HG03066 (cell line): ENCODE data around the gene TSFM.
"Not testable (repeated sequence)": the region's sequence is repeated elsewhere in the genome, so short reads cannot be mapped to it uniquely, and the experiment has no call there.

Experiments
- ATAC-seq: cut with Tn5 transposase; IDR thresholded peaks from one replicate; pipeline ENCODE4 v1.9.1; 2021; ENCODE audit warnings: low read depth; ENCODE audit not compliant: unreplicated experiment

Gene TSFM

DNA sequence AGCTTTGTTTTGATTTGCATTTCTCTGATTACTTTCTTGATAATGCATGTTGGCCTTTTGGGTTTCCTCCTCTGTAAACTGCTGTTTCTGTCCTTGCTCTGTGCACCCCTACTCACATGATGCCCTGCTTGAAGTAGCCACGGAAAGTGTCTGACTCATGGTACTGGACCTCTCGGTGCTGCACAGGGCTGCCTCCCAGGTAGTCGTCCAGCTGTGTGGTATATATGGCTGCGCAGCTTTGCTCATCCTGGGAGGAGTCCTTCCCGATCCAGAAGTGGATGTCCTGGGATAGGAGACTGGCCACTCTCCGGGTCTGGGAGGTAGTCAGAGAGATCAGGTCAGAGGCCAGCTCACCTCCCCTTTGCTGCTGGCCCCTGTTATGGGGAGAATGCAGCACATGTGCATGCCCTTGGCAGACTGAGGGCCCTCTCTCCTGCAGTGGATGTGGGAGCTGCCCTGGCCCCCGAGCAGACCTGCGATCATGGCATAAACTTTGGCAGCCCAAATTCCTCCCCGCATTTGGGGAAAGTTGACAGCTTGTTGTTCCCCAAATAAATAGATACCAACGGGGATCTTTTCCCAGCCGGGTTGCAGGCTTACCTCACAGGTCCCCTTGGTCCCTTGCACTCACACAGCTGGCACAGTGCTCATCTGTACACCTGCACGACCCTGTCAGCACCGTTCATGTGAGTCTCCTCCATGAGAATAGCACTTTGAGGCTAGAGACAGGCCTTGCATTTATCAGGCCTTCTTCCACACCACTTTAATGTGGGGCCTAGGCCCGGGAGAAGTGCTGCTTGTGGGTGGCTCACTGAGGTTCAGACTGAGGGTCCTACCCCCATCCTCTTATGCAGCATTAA lies 30.8 kb downstream of the TSFM start:
- ATAC-seq = no peak

DNA sequence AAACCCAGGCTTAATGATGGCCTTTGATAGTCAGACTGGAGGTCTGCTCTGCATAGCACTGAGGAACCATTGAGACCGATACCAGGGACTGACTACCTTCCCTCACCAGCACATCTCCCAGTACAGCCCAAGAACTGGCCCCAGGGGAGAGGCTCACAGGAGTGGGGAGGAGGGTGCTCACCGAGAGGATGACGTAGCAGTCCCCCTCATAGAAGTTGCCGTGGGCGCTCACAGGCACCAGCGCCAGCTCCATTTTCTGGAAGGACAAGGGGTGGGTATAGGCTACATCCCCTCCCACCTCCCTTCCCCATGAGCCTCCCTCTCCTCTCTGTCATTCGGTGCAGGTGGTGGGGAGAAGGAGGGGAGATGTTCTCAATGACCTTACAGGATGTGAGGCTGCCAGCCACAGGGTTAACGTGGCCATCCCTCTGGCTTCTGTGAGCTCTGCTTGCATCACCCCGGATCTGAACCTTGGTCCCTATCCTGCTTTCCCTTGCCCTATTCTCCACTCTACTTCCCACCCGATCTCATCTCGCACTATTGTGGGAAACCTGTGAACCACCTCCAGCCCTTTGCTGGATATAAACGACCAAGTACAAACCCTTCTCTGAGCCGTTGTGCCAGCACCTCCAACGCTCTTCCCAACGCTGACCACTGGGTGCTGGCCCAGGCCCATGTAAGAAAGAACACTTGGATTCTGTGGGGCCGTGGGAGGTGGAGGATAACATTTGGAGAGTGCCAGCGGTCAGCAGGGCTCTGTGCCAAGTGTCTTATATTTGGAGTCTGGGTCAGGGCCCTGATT lies 31.6 kb downstream of the TSFM start:
- ATAC-seq = no peak

DNA sequence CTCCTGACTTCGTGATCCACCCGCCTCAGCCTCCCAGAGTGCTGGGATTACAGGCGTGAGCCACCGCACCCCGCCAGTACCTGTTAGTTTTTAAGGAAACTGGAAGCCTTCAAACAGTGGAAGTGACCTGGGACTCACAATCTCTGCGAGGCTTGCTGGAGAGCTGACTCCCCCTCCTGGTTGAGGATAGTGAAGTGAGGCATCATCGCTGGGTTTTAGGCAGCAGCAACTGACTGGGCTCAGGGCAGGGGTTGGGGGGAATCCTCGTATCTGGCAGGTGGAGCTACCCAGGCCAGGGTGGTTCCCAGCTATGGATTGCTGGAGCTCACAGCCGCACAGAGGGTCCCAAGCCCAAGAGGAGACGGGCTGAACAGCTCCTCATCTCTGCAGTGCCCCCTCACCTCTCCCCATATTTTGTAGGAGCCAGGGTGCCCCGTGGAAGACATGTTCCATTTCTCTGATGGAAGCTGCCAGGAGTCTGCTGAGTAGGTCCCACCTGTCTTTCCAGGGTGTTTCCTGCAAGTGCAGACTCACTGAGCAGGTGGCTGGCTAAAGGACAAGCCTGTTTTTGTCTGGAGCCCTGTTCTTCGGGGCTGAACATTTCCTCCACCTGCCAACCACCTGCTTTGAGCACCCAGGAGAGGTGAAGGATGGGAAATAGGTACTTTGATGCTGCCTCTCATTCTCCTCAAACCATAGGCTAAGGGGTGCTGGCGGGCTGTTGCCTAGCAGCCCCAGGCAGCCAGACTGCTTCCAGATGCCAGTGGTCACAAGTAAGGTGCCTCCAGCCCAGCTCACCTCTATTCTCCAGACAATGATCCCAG lies 32.8 kb downstream of the TSFM start:
- no peak for ATAC-seq

DNA sequence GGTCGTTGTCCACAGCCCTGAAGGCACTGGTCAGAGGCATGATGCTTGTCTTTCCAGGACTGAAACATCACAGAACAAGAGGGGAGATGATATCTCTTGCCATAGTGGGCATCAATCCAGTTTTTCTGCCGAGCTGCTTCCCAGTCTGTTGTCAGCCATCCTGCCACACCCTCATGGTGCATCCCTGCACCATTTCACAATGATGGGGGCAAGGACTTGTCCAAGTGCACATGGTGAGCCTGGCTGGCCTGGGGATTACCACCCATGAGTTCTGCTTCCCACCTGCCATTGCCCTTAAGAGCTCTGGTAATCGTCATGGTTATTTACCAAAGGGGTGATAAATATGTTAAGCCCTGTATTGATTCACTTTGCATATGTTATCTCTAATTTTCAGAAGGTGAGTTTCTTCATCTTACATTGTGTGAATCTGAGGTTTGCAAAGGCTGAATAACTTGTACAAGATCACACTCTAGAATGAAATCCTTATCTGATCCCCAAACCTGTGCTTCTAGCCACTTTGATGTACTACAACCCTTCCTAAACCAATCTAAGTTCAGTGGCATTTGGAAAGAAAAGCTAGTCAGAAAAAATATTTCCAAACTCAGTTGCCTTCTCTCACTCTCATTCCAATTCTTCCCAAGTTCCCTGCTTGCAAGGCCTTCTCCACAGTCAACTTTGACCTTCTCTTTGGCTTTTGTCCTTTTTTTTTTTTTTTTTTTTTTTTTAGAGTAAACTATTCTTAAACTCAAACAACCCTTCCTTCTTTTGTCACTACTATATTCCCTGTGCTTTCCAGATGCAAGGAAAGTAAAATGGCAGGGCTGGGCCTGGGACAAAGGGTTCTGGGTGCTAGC lies 33.6 kb downstream of the TSFM start:
- ATAC-seq = no peak

DNA sequence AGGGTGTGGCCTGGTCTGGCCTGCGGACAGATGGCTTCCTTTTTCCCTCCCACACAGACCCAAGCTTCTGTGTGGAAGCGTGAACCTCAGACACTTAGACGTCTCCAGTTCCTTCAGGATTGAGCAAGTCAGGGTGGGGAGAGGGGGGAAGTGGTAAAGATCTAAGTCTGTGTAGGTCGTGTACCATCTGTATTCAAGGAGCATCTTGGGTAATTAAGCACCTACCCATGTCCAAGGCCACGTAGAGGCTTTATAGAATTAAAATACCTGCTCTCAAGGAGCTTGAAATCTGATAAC lies 34.2 kb downstream of the TSFM start:
- no peak for ATAC-seq

DNA sequence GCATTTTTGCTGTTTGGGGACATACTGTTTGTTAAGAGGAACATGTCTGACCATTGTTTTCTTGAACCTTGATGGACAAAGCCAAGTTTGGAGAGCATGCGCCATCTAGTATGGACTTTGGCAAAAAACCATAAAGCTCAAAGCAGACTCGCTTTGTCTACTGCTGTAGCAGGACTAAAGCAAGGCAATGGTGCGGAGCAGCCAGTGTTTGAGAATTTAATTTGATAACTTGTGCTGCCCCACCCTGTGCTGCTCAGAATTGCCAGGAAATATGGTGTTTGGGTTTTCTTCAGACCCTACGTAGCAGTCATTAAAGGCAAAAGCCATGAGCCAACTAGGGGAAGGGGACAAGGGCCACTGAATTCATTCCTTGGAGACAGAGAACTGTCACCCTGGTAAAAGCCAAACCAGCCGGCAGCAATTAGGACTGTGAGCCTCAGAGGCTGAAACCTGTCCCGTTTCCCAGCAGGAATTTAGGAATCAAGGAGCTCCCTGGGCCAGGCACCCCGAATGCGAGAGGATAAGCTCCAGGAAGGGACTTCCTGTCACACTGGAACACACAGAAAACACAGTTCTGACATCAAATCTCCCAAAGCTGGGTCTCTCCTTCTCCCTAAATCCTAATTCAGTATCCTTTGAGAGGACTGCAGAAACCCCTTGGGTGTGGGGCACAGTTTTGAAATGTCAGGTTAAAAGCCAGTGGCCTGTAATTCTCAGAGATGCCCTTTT lies 34.8 kb downstream of the TSFM start:
- no peak for ATAC-seq

DNA sequence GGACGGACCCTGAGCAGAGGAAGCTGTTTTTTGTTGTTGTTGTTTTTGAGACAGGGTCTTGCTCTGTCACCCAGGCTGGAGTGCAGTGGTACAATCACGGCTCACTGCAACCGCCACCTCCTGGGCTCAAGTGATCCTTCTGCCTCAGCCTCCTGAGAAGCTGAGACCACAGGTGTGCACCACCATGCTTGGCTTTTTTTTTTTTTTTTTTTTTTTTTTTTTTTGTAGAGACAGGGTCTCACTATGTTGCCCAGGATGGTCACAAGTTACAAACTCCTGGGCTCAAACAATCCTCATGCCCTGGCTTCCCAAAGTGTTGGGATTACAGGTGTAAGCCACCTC lies 35.4 kb downstream of the TSFM start:
- not testable (repeated sequence) for ATAC-seq

DNA sequence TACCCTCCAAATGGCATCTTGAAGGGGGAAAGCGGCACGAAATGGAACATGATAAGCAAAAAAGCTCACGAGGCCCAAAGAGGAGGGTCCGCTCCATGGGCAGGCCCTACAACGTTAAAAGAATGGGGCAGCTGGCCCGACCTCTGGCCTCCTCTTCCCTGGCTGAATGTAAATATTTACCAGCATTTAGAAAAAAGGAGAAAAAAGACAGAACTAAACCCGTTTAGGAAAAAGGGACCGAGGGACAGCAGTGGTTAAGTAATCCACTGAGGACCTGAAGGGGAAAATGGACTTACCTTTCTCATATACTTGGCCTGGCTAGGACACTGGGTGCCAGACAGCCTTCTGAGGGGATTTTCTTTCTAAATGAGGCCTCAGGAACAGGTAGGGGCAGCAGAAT lies 37.5 kb downstream of the TSFM start:
- ATAC-seq = not testable (repeated sequence)

DNA sequence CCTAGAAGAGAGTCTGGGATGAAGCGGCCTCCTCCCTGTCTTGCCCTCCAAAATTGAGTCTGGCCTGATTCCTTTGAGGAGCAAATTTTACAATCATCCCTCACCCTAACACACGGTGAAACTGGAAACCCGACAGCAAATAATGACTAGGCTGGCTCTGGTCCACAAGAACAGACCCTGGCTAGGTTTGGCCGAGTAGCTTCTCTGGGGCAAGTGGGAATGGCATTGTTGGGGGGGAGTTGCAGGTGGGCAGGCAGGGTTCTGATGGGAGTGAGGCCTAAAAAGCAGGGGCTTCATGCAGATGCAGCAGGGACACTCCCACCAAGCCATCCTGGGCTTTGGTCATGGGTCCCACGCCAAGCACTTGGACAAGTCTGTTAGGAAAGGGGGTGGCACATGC lies 38.4 kb downstream of the TSFM start:
- not testable (repeated sequence) for ATAC-seq

DNA sequence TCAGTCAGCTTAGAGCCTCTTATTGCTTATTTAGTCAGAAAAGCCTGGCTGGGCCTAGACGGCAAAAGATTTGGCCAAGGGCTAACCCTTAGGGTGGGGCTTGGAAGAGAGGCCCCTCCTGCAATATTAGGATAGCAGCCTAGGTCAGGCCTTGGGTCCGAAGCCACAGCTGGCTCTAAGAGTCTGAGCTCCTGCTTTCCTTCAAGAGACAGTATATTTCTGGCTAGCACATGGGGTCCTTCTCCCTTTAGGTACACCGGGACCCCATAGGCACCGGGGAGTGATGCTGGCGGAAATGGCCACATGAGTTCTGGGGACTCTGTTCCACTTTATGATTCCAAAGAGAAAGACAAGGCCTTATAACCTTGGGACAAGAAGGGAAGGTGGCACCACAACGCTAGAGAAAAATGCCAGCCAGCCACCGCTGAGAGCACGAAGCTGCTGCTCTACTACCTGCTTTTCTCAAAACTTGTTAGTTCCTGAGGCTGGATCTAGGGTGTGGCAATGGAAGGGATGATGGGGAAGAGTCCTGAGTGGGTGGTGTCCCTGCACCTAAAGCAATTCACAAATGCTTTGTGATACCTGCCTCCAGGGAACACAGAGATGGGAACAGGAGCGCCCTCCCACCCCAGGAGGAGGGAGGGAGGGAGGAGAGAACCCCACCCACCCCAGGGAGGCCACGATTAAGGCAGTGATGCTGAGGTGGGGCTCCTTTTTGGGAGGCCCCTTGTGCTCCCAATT lies 39.1 kb downstream of the TSFM start:
- ATAC-seq = no peak

DNA sequence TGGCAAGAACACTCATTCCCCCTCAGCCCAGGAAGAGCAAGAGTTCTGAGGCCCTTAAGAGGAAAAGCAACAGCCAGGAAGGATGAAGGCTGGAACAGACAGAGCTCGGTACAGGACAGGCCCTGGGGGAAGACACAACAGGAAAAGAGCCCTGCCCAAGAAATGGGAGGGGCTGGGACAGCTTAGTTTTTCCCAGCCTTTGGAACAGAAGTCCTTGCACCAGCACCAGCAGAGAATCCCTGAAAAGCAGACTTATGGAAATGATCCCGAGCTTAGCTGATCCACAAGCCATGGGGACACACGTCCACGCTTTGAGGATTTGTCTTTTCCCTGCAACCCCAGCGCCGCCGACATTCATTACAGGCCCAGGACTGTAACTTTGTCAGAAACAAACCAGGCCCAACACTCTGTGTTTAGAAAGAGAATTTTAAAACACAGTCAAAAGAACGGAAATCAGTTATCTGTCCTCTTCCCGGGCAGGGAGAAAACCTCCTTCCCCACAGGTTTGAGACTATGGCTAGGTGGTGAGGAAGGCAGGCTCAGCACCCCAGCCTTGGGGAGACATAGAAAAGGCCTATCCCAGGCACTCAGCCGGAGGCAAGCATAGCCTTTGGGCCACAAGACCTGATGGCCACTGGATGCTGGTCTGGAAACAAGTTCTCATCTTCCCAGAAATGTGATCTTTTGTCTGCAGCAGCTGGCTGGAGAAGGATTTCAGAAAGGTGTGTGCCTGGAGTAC lies 40.0 kb downstream of the TSFM start:
- no peak for ATAC-seq

DNA sequence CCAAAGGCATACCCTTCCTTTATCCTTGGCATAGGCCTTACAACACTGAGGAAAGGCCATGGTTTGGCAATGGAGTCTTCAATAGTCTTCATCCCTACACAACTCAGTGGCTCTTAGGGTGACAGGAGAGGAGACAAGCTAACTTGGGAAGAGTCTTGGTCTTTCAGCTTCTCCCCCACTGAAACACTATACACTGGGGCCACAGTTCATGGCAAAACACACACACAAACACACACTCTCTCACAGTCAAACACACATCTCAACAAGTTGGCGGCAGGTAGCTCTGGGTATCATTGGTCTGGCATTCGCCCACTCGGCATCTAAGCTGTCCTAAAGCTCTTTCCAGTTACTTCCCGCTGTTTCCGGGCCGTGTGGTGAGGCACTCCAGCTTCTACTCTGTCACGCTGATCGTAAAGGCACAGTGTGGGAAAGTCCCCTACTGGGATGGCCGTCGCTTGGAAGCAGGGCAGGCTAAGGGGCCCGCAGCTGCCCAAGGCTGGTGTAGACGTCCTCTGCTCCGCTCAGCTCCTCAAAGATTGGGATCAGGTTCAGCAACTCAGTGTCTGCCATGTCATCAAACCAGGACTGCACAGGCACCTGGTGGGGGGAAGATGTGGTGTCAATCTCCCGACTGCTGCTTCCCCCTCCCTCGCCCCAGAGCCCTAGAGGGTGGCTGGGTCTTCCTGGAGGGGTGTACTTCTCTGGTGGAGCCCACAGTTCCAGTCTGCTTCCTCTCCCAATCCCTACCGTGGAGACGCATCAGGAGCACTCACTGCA lies 40.7 kb downstream of the TSFM start:
- ATAC-seq = no peak

DNA sequence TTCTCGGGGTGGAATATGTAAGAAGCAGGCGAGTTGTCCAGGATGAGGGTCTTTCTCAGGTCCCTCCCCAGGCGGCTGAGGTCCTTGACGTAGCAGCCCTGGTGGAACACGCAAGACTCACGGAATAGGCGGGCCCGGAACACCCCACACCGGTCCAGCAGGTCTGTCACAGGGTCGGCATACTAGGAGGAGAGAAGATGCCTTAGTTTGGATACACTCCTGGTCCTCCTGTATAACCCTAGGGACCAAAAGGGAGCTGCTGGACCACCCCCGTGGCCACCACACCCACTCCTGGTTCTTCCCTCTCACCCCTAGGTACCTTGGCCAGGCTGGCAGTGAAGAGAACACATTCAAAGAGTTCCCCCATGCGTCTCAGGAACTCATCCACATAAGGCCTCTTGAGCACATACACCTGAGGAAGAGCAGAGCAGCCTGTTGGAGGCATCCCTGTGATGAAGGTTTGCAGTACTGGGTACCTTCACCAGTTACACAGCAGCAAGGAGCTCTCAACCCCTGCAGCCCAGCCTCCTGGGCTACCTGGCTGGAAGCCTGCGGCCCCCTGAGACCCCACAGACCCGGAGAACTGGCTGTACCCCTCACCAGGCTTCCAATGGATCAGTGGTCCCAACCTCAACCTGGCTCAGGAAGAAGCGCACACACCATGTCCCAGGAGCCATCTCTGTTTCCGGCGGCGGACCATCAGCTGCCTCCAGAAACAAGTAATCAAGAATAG lies 41.5 kb downstream of the TSFM start:
- ATAC-seq = no peak

DNA sequence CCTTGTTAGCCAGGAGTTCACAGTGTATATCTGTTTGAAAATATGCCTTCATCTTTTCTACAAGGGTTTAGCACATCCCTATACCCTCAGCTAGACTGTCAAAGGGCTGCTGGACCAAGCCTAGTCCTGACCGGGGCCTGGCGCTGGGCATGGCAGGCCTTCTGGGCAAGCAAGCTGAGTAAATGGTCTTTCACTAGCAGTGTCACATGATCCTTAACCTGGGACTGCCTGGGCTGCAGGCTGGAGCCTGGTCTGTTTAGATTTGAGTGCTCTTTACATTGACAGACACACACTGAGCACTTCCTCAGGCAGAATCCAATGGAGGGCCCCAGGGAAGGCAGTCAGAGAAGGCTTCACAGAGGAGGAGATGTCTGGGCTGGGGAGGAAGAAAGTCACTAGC lies 42.9 kb downstream of the TSFM start:
- ATAC-seq = no peak

DNA sequence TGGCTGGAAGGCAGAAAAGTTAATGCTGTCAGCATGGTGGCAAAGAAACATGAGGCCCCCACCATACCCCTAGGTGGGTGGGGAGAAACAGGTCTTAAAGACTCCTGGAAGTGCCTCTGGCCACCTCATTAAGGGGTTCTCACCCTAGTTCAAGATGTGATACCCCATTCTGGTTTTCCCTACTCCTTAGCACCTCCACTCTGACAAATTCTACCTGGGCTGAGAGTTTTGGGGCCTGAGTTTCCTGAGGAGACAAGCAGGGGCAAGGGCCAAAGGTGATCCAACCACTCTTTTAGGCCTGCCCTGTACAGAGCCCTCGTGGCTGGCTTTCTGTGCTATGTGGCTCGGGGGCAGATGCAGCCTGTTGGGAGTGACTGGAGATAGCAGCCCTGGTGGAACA lies 43.8 kb downstream of the TSFM start:
- ATAC-seq = no peak

DNA sequence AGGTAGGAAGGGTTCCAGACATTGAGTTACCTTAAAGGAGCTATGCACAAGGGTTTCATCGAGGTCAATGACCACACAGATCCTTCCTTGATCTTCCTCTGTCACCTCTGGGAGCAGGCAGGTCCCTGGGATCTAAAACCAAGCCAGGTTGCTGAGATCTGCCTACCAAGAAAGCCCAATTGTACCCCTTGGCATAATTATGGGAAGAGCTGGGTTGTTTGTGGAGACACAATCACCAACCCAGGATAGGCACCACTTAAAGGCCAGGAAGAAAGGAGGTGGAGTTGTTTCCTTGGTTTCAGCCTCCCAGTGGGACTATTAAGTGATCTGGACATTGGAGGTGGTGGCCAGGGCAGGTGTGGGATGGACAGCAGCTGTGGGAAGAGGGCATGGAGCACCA lies 44.4 kb downstream of the TSFM start:
- no peak for ATAC-seq
